GM18868 (cell line): ENCODE results near the gene ZSCAN16.

ENCODE experiments used
- ATAC-seq: cut with Tn5 transposase; IDR thresholded peaks from one replicate; pipeline ENCODE4 v1.9.1; 2021; ENCODE audit warnings: mild to moderate bottlenecking, moderate library complexity; ENCODE audit not compliant: unreplicated experiment

ZSCAN16 gene

DNA sequence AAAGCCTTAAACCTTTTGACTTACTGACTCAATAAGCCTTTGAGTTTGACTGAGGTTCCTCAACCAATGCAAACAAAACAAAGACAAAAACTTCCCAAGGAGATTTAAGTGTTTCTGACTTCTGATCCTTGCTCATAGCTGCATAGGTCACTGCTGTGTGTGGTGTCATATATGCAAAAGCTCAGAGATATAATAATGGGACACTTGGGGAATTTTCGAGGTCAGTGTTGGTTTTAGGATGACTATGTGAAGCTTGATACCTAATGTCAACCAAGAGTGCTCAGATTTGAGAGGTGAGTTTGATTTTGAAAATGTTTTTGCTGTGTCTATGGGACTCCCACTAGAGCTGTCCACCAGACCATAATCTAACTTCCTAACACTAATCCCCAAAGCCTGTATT, 43.5 kb downstream of the ZSCAN16 start:
- ATAC-seq = no peak

DNA sequence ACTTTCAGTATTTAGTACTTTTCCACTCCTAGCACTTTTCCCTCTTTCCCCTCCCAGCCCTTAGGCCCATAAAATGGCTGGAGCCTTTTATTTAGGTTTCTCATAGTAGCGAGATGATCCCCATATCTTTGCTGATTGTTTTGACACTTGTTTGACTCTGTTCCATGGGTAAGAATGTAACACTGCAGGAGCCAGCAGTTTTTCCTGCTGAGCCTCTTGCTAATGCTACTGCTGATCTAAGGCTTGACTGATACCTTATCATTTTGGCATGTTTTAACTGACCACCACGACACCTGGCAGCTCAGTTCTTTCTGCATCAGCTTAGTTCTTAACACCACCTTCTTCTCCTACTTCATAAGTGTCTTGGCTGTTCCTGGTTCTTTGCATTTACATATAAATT, 46.9 kb downstream of the ZSCAN16 start:
- ATAC-seq = no peak

DNA sequence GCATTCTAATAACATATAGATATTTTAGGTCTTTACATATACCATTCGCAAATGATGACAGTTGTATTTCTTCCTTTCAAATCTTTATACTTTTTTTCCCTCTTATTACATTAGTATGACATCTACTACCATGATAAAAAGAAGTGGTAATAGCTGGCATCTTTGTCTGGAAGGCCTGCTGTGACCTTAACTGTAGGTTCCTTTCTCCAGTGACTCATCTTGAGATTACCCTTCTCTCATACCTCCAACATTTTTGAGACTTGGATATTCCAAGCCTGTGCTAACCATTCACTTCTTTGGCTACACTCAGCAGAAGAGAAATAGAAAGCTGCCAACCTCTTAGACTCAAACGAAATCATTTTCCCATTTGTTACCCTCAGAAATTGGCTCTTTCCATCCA, 47.6 kb downstream of the ZSCAN16 start:
- no peak for ATAC-seq

DNA sequence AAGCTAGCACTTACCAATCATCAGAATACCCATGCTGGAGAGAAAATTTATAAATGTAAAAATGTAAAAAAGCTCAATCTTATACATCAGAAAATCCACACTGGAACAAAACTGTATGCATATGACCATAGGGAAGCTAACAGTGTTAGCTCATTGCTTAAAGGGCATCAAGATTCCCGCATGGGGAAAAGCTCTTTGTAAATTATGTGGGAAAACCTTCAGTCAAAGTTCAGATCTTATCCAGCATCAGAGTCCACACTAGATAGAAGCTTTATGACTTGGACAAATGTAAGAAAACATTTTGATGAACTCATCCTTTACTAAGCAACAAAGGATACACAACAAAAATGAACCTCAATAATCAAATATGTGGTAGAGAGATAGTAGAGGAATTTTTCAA, 52.0 kb downstream of the ZSCAN16 start:
- no peak for ATAC-seq
